Tibial artery (tissue), 4 donors: ENCODE data around the gene PMEPA1.

Source experiments
- DNase-seq, 2 donors: peaks; one replicate each; pipeline ENCODE4 v3.0.0-alpha.2; 2019
- H3K27ac ChIP-seq, 2 donors: fragments of 200-600 bp; sonication (generic) in 1 of 2; 1 replicate in 1 of 2; 2 replicates in 1 of 2; pipeline ENCODE4 v1.5.1; 2018 to 2019; ENCODE audit warnings: mild to moderate bottlenecking in 1 of 2
- H3K27me3 ChIP-seq, 2 donors: fragments of 200-600 bp; sonication (generic) in 1 of 2; one replicate each; pipeline versions ENCODE4 v1.5.1 to v1.6.0; 2016 to 2019
- H3K36me3 ChIP-seq, 3 donors: fragments of 200-600 bp; sonication (generic) in 2 of 3; one replicate each; pipeline ENCODE4 v1.5.1; 2016 to 2019; ENCODE audit warnings: mild to moderate bottlenecking in 2 of 3
- H3K4me1 ChIP-seq, 4 donors: fragments of 200-600 bp; sonication (generic) in 2 of 4; 1 replicate in 3 of 4; 2 replicates in 1 of 4; pipeline ENCODE4 v1.5.1; 2016 to 2019
- H3K4me3 ChIP-seq, 2 donors: fragments of 200-600 bp; sonication (generic) in 1 of 2; 1 replicate in 1 of 2; 2 replicates in 1 of 2; pipeline ENCODE4 v1.5.1; 2018 to 2019; ENCODE audit warnings: mild to moderate bottlenecking in 2 of 2
- H3K9me3 ChIP-seq, 3 donors: fragments of 200-600 bp; sonication (generic) in 1 of 3; one replicate each; pipeline ENCODE4 v1.5.1; 2016 to 2019
- intact Hi-C: fragments of 100-400 bp; cut with DNase I; formaldehyde crosslinking; loops from one replicate; pipeline ENCODE4 v1.15.0; 2023; ENCODE audit warnings: low total_unique reads
- TF ChIP-seq, protein P1 (sequence below), 2 experiments: fragments of 200-600 bp in 1 of 2; fragments of 450-650 bp in 1 of 2; IDR thresholded peaks; one replicate each; pipeline ENCODE4 v1.5.1; 2017 to 2019; ENCODE audit warnings: antibody characterized with exemption in 2 of 2, mild to moderate bottlenecking in 1 of 2, moderate library complexity in 1 of 2

Gene PMEPA1

GRCh38 chr20:57625978-57626377, 83.8 kb downstream of the PMEPA1 start:
- TF ChIP-seq, protein P1, sequence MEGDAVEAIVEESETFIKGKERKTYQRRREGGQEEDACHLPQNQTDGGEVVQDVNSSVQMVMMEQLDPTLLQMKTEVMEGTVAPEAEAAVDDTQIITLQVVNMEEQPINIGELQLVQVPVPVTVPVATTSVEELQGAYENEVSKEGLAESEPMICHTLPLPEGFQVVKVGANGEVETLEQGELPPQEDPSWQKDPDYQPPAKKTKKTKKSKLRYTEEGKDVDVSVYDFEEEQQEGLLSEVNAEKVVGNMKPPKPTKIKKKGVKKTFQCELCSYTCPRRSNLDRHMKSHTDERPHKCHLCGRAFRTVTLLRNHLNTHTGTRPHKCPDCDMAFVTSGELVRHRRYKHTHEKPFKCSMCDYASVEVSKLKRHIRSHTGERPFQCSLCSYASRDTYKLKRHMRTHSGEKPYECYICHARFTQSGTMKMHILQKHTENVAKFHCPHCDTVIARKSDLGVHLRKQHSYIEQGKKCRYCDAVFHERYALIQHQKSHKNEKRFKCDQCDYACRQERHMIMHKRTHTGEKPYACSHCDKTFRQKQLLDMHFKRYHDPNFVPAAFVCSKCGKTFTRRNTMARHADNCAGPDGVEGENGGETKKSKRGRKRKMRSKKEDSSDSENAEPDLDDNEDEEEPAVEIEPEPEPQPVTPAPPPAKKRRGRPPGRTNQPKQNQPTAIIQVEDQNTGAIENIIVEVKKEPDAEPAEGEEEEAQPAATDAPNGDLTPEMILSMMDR (IDR thresholded peaks at IDR 0.05): no peak
- Histone ChIP-seq H3K4me3 (no peak overlapping the region), H3K27ac (no peak overlapping the region), H3K27me3 (peaks cover 0 to 11% of the 10 kb centered on the region in 2 donors), H3K36me3 (no peaks in the 10 kb centered on the region), H3K4me1 (peaks cover 0 to 12% (median 2%) of the 10 kb centered on the region in 4 donors), H3K9me3 (peaks cover 0 to 6% (median 0%) of the 10 kb centered on the region in 3 donors)
- no peak for DNase-seq
- intact Hi-C loops: no loop called here

- H3K36me3 ChIP-seq: no peaks in the 10 kb centered on the region
- TF ChIP-seq, protein P1 (IDR thresholded peaks at IDR 0.05): no peak
- intact Hi-C loops: no loop called here
Observed at GRCh38 chr20:57625181-57625958, 84.4 kb downstream of the PMEPA1 start.

DNA sequence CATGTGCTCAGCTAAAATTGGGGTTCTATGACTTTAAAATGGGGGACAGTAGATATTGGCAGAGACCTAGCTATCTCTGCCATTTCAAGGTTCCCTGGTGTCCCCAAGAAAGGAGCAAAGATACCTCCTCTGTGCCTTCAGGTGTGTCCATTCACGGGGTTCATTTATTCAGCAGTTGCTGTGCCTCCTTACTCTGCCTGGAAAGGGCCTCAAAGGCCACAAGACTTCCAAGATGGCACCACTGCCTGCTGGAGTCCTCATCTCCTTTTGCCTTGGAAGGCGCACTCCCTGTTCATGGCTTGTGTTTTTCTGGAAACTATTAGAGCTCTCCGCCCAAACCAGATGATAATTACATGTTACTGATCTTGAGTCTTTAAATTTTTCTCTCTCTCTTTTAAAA, 85.7 kb downstream of the PMEPA1 start:
- DNase-seq: no peak
- Histone ChIP-seq H3K4me1 (peaks cover 0 to 12% (median 2%) of the 10 kb centered on the region in 4 donors), H3K27me3 (peaks cover 0 to 11% of the 10 kb centered on the region in 2 donors), H3K27ac (no peak overlapping the region), H3K36me3 (no peaks in the 10 kb centered on the region), H3K9me3 (peaks cover 0 to 6% (median 0%) of the 10 kb centered on the region in 3 donors), H3K4me3 (no peak overlapping the region)
- TF ChIP-seq, protein P1 (IDR thresholded peaks at IDR 0.05): no peak
- intact Hi-C loops: no loop called here

More at GRCh38 chr20:57625181-57625958, 84.4 kb downstream of the PMEPA1 start:
- Histone ChIP-seq H3K4me3 (no peak overlapping the region), H3K9me3 (peaks cover 0 to 6% (median 0%) of the 10 kb centered on the region in 3 donors), H3K4me1 (peaks cover 0 to 12% (median 2%) of the 10 kb centered on the region in 4 donors), H3K27me3 (peaks cover 0 to 11% of the 10 kb centered on the region in 2 donors), H3K27ac (no peak overlapping the region)
- no peak for DNase-seq

- Histone ChIP-seq H3K4me3 (no peak overlapping the region), H3K36me3 (no peaks in the 10 kb centered on the region), H3K4me1 (peaks cover 0 to 5% (median 2%) of the 10 kb centered on the region in 4 donors), H3K9me3 (peaks cover 0 to 6% (median 0%) of the 10 kb centered on the region in 3 donors), H3K27me3 (peaks cover 0 to 14% of the 10 kb centered on the region in 2 donors), H3K27ac (no peak overlapping the region)
- intact Hi-C loops: no loop called here
- peak in 1 of 2 donors; percentile 63 for DNase-seq
- TF ChIP-seq, protein P1 (IDR thresholded peaks at IDR 0.05): peak; percentile 64 to 74
Observed at GRCh38 chr20:57622579-57623381, 87.0 kb downstream of the PMEPA1 start.

GRCh38 chr20:57622201-57622570, 87.6 kb downstream of the PMEPA1 start:
- H3K4me1 ChIP-seq: no peaks in the 10 kb centered on the region
- no peak overlapping the region for H3K27ac ChIP-seq
- TF ChIP-seq, protein P1 (IDR thresholded peaks at IDR 0.05): no peak
- peaks cover 0 to 20% of the 10 kb centered on the region in 2 donors for H3K27me3 ChIP-seq
- intact Hi-C loops: no loop called here
- no peak for DNase-seq
- peaks cover 0 to 6% (median 0%) of the 10 kb centered on the region in 3 donors for H3K9me3 ChIP-seq
- H3K4me3 ChIP-seq: no peak overlapping the region
- no peaks in the 10 kb centered on the region for H3K36me3 ChIP-seq
